Fibroblast of skin of scalp (primary cell): ENCODE data around the gene CFC1B.
"Not testable (repeated sequence)": the region's sequence is repeated elsewhere in the genome, so short reads cannot be mapped to it uniquely, and the experiment has no call there.

ENCODE experiments used
- DNase-seq: peaks from one replicate; pipeline ENCODE4 v3.0.0-alpha.2; 2013

Gene CFC1B

DNA sequence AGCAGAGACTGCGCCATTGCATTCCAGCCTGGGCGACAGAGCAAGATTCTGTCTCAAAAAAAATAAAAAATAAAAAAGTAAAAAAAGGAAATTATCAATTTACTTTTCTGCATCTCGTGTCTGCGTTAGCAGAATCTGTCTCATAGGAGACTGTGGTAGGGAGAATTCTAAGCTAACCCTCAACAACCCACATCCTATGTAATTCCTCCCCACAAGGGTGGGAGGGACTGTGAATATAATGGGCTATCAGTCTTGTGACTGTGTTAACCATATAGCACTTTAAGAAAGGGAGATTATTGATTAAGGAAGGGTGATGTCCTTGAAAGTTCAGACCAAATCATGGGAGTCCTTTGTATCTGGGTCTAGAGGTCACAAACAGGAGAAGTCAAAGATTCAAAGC, 45.1 kb downstream of the CFC1B start:
- not testable (repeated sequence) for DNase-seq

DNA sequence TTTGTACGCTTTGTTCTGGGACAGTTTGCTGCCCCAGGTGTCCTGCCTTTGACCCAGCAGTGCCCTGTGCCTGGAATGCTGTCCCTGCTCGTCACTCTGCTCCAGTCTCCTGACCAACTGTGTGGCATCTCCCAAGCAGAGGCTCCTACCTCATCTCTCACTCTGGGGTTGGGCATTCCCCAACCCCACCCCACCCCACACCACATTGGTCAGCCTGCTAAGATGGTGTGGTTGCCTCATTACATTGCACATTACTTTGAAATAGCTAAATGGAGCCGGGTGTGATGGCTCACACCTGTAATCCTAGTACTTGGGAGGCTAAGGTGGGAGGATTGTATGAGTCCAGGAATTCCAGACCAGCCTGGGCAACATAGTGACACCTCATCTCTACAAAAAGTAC, 50.9 kb downstream of the CFC1B start:
- DNase-seq = not testable (repeated sequence)

DNA sequence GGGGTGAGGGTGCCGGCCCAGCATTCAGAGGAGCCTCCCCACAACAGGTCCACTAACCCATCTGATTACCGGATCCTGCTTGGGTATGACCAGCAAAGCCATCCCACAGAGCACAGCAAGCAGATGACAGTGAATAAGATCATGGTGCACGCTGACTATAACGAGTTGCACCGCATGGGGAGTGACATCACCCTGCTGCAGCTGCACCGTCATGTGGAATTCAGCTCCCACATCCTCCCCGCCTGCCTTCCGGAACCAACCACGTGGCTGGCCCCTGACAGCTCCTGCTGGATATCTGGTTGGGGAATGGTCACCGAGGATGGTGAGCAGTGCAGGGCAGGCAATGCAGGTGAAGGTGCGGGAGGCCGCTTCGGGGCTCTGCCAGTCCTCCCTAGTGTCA, 53.2 kb downstream of the CFC1B start:
- not testable (repeated sequence) for DNase-seq

DNA sequence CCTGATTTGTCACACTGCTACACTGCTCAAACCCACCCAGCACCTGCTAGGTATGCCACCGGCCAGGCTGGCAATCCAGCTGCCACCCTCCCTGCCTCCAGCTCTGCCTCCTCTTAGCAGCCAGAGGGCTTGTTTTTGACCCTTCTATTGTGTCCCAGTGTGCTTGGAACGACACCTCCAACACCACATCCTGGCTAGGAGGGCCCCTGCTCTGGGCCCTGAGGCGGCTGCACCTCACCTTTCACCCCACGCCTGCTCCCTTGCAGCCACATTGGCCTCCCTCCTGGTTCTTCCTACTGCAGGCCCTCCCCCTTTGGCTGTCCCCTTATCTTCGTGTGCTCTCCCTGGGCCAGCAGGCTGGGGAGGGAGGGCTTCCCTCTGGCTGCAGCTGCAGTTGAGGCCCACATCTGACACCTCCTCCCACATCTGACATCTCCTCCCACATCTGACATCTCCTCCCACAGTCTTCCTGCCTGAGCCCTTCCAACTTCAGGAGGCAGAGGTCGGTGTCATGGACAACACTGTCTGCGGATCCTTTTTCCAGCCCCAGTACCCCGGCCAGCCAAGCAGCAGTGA, 55.3 kb downstream of the CFC1B start:
- not testable (repeated sequence) for DNase-seq

DNA sequence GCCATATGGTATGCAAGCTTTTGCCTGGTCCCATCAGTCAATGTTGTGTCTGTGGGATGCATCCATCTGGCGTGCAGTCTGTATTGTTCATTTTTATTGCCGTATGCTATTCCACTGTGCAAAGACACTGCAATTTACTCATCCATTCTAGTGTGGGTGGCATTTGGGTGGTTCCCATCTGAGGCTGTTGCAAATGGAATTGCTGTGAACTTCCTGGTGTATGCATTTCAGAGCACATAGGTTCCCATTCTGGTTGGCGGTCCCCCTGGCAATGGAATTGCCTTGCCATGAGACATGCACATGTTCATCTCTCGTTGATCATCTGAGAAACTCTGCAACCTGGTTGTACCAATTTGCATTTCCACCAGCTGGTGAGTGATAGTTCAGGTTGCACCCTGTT, 56.5 kb downstream of the CFC1B start:
- not testable (repeated sequence) for DNase-seq
